Activated CD4-positive, alpha-beta T cell treated with anti-CD3 and anti-CD28 coated beads for 1 hour (primary cell): ENCODE measurements around the gene GNB5.

ENCODE experiments used
- DNase-seq: peaks from one replicate; pipeline ENCODE4 v3.0.0-alpha.2; 2020

Gene GNB5

GRCh38 chr15:52164631-52165265 is 26.4 kb downstream of the GNB5 start:
- no peak for DNase-seq

GRCh38 chr15:52163321-52164190 is 27.6 kb downstream of the GNB5 start:
- no peak for DNase-seq

- DNase-seq: no peak
These were observed 28.3 kb downstream of the GNB5 start for GRCh38 chr15:52162876-52163275.

GRCh38 chr15:52162260-52162659 is 28.9 kb downstream of the GNB5 start:
- DNase-seq: no peak

- DNase-seq: no peak
These were observed 29.7 kb downstream of the GNB5 start for GRCh38 chr15:52161406-52161966.

- DNase-seq: no peak
These were observed 31.5 kb downstream of the GNB5 start for GRCh38 chr15:52159645-52160044.

GRCh38 chr15:52158084-52158765 is 33.0 kb downstream of the GNB5 start:
- DNase-seq: no peak

- DNase-seq: no peak
These were observed 35.3 kb downstream of the GNB5 start for GRCh38 chr15:52155878-52156277.

- no peak for DNase-seq
These were observed 36.0 kb downstream of the GNB5 start for GRCh38 chr15:52154896-52155865.

- no peak for DNase-seq
These were observed 37.0 kb downstream of the GNB5 start for GRCh38 chr15:52153900-52154895.

GRCh38 chr15:52151353-52151752 is 39.8 kb downstream of the GNB5 start:
- no peak for DNase-seq

GRCh38 chr15:52150871-52151270 is 40.3 kb downstream of the GNB5 start:
- DNase-seq: no peak

- DNase-seq: no peak
These were observed 41.0 kb downstream of the GNB5 start for GRCh38 chr15:52150043-52150825.

- DNase-seq: no peak
These were observed 42.8 kb downstream of the GNB5 start for GRCh38 chr15:52148403-52148802.

GRCh38 chr15:52146776-52147175 is 44.4 kb downstream of the GNB5 start:
- no peak for DNase-seq

- DNase-seq: no peak
These were observed 44.9 kb downstream of the GNB5 start for GRCh38 chr15:52146261-52146660.

GRCh38 chr15:52144656-52145178 is 46.5 kb downstream of the GNB5 start:
- no peak for DNase-seq

- no peak for DNase-seq
These were observed 47.3 kb downstream of the GNB5 start for GRCh38 chr15:52143873-52144272.

GRCh38 chr15:52140646-52141045 is 50.5 kb downstream of the GNB5 start:
- DNase-seq: no peak
